GM18505 (cell line): ENCODE measurements around the gene LAMA5.

Experiments used
- ATAC-seq: cut with Tn5 transposase; IDR thresholded peaks from one replicate; pipeline ENCODE4 v1.9.1; 2021; ENCODE audit not compliant: unreplicated experiment
- POLR2A ChIP-seq: IDR thresholded peaks from 4 replicates; pipeline ENCODE4 v1.6.1; 2011; ENCODE audit warnings: borderline replicate concordance; ENCODE audit not compliant: insufficient read depth, insufficient read length; ENCODE audit errors: extremely low read depth

The LAMA5 gene

GRCh38 chr20:62265365-62265764, 101.7 kb downstream of the LAMA5 start:
- no peak for ATAC-seq
- TF ChIP-seq POLR2A: no peak

GRCh38 chr20:62263396-62263795, 103.7 kb downstream of the LAMA5 start:
- ATAC-seq: no peak
- TF ChIP-seq POLR2A: no peak

GRCh38 chr20:62262064-62262463, 105.0 kb downstream of the LAMA5 start:
- no peak for TF ChIP-seq POLR2A
- ATAC-seq: no peak

- no peak for TF ChIP-seq POLR2A
These were observed 107.9 kb downstream of the LAMA5 start for GRCh38 chr20:62259294-62259565.

More at GRCh38 chr20:62259294-62259565, 107.9 kb downstream of the LAMA5 start:
- no peak for ATAC-seq
